M059J (cell line): Measurements from ENCODE around the gene SIM2. TPM values are rescaled to one million over a fixed set of nuclear protein-coding genes. Genes with fewer than 3 reads are reported as not detected.
A peak's percentile ranks its signal among the peaks of the same experiment; 100 is the strongest.

Experiments used
- DNase-seq: peaks from one replicate; pipeline ENCODE4 v3.0.0-alpha.2; 2012; ENCODE audit warnings: low read depth
- total RNA-seq: library from RNA; depleted of rRNA; stranded (reverse); fragments of >200 nt; shearing (Covaris generic); gene quantifications from 2 replicates; pipeline ENCODE4 v1.2.3, GENCODE V29; 2014

SIM2 gene
- total RNA-seq, 1 experiment from 2014 or later = 1.8 TPM

DNA sequence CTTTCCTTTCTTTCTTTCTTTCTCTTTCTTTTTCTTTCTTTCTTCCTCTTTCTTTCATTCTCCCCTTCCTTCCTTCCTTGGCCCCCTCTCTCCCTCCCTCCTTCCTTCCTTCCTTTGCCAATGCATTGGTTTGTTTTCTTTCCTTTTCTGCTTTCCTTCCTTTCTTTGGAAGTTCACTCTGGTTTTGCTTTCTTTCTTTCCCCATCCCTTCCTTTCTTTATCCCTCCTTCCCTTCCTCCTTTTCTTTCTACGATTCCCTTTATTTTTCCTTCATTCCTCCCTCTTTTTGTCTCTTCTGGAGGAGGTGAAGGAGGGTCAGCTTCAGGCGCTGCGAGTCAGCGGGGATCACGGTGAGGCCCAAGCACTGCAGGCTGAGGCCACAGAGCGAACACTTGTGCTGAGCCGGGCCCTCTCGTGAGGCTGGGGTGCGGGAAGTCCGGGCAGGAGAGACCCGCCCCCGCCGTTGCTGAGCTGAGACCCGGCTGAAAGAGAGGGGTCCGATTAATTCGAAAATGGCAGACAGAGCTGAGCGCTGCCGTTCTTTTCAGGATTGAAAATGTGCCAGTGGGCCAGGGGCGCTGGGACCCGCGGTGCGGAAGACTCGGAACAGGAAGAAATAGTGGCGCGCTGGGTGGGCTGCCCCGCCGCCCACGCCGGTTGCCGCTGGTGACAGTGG, 1.5 kb downstream of the SIM2 start:
- no peak for DNase-seq

DNA sequence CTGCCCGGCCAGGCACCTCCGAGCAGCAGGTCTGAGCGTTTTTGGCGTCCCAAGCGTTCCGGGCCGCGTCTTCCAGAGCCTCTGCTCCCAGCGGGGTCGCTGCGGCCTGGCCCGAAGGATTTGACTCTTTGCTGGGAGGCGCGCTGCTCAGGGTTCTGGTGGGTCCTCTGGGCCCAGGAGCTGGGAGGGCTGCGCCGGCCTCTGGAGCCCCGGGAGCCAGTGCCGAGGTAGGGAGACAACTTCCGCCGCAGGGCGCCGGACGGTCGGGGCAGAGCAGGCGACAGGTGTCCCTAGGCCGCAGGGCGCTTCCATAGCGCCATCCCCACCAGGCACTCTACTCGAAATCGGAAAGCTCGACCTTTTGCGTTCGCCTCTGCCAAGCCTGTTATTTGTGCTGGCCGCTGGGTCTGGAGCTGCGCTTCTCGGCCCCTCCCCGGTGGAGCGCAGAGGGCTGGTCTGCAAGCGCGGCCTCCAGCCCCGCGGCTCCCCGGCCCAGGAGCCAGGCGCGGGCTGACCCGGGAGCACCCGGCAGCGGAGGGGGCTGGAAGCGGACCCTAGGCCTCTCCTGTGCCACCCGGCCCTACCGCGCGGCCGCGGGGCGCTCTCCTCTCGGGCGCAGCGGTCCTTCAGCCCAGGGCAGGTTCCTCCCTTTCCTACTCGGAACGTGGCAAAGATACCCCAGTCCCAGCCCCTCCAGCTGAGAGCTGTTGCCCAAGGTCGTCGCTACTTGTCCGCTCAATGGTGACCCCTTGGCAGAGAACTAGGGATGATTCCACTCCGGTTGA, 2.2 kb downstream of the SIM2 start:
- DNase-seq = no peak

DNA sequence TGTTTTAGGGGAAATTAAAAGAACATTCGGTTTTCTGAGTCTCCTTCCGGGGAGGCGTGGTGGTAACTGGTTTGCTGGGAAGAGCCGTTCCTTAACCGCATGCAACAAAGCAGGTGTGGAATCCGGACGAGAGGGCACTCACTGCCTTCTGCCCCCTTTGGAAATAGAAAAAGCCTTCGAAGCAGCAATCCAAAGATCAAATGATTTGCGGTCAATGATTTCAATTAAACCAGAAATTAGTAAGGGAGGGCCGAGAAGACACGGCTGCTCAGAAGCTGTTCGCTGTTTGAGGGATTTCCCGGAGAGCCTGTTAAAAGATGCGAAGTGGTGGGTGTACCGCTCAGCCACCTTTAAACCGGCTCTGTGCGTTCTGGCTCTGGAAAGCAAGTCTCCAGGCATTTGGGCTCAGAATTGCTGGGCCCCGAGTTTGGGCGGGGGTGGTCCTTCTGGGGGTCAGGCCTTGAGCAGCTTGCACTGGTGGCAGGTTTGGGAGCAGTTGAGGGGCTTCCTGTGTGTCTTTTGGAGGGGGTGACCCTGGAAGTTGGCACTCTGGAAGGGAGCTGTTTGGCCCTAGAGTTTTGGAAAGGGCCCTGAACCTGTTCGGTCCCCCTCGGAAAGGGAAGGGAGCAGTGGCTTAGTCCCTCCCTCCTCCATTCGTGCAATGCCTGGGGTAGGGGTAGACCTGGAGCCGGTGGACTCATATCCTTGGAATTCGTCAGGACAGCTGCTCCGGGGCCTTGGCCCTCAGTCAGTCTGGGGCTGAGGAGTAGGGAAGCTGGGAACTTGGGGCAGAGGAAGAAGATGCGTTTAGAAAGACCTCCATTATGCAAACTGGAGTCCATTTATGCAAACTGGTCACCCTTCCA, 3.1 kb downstream of the SIM2 start:
- peak; percentile 68 for DNase-seq

DNA sequence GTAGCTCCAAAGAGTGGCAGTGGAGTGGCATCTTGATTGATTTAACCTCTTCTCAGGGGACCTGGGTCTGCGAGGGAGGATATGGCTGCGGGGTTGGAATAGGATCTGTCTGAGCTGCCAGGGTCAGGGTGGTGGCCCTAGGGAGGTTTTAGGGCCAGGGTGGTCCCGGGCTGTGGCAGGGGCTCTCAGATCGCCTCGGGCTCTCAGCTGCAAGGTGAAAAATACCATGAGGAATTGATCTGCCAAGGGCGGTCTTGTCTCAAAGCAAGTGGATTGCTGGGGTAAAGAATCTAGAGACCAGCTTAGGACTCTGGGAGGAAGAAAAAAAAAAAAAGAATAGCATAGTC, 3.7 kb downstream of the SIM2 start:
- no peak for DNase-seq

DNA sequence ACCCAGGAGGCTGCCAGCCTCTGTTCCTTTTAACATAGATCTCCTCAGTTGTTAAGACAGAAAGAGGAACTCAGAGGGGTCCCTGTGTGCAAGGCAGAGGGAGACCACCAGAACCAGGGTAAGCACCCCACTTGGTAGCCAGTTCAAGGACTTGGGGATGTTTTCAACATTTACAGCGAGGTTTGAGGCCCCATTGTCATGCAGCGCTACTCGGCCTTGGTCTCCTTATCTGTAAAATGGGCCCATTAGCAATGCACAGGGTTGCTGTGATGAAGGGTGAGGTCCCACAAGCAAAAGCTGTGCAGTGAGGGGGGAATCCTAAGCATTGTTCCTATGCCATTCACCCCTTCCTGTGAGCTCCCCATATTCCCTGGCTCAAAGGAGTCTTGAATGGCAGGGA, 4.2 kb downstream of the SIM2 start:
- no peak for DNase-seq

DNA sequence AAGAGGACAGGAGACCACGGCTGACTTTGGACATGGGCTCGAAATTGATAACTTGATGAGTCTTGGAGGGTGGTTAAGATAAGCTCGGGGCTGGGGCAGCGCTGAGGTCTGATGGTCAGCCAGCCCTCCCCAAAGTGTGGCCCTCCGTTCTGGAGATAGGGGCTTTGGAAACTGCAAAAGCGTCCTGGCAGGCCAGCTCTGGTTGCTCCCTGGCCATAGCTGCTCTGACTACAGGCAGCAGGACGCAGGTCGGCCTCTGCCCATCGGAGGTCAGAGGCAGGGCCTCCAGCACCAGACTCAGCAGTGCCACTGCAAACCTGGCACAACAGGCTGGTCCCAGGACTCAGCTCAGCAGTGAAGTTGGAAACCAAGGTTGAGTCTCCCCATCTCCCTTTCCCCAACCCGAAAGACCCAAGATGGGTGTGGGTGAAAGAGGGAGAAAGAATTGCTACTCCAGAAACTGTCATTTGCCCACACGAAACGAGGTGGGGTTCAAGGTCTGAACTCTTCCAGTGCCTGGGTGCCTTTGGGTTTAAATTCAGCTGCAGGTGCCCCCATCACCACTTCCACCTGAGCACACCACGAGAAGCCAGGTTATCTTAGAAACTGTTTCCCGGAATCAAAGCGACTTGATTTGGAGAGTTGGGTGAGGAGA, 4.8 kb downstream of the SIM2 start:
- no peak for DNase-seq

DNA sequence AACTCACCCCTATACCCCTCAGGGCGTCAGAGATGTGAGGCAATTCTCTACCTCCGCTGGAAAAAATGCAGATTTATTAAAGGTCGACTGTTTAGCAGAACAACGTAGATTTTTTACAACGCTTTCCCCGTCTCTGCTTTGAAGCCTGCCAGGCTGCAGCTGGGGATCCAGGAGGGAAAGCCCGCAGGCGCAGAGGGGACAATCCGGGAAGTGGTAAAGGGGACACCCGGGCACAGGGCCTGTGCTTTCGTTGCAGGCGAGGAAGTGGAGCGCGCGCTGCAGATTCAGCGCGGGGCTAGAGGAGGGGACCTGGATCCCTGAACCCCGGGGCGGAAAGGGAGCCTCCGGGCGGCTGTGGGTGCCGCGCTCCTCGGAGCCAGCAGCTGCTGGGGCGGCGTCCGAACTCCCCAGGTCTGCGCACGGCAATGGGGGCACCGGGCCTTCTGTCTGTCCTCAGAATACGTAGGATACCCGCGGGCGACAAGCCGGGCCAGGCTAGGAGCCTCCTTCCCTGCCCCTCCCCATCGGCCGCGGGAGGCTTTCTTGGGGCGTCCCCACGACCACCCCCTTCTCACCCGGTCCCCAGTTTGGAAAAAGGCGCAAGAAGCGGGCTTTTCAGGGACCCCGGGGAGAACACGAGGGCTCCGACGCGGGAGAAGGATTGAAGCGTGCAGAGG, 5.5 kb downstream of the SIM2 start:
- DNase-seq = no peak

DNA sequence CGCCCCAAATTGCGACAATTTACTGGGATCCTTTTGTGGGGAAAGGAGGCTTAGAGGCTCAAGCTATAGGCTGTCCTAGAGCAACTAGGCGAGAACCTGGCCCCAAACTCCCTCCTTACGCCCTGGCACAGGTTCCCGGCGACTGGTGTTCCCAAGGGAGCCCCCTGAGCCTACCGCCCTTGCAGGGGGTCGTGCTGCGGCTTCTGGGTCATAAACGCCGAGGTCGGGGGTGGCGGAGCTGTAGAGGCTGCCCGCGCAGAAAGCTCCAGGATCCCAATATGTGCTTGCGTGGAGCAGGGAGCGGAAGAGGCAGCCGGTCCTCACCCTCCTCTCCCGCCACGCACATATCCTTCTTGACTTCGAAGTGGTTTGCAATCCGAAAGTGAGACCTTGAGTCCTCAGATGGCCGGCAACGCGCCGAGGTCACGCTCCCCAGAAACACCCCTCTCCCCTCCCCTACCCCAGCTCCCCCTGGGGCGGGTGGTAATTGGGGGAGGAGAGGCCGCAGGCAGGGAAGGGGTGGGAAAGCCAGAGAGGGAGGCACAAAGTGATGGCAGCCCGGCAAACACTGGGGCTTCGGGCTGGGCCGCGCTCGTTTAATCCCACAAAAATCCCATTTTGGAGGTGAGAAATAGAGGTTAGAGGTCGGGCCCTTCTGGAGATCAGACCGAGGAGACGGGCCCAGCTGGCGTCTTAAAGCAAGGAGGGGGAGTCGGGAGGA, 6.2 kb downstream of the SIM2 start:
- DNase-seq = no peak

DNA sequence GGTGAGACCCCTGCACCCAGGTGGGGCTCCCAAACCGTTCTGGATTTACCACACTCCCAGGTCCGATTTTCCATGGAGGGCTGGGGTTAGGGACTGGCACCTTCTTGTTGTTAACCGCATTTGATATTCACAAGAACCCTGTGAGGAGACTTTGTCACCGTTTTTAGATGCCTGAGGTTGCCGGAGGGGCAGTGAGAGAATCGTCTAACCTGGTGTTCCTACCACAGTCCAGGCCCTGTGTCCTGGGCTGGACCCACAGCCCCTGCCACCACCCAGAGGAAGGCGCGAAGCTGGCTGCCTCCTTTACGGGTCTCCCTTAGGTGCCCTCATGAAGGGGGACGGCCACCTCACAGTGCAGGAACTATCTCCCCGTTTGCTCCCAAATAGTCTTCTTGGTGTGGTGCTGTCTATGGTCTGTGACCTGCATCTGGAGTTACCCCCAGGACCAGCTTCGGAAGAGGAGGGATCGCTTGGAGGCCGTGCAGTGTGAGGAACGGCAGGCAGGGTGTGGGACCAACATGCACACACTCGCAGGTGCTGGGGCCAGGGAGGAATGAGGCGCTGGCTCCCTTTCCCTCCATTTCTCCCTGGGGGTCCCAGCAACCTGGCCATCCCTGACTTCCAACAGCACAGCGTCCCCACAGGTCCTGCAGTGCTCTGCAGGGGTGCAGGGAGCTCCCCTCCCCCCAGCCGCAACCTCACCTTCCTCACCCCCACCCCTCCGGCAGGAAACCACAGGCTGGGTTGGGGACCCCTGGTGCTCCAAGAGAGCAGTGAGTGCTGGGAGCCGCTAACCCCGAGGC, 7.0 kb downstream of the SIM2 start:
- DNase-seq = no peak

DNA sequence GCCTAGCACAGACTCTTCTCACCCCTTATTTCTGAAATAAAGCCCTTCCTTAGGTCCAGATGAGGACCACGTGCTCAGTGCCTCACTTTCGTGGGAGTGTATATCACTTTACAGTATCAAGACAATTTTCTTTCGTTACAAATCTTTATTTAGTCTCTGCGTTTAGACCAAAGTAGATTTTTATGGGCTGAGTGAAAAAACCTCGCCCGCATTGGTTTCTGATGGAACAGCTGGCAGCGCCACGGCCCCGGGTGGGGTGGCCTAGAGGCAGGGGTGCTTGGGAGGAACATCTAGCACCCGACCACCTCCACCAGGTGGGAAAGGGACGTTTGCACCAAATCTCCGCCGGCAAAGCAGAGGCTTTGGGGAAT, 7.6 kb downstream of the SIM2 start:
- DNase-seq = no peak

DNA sequence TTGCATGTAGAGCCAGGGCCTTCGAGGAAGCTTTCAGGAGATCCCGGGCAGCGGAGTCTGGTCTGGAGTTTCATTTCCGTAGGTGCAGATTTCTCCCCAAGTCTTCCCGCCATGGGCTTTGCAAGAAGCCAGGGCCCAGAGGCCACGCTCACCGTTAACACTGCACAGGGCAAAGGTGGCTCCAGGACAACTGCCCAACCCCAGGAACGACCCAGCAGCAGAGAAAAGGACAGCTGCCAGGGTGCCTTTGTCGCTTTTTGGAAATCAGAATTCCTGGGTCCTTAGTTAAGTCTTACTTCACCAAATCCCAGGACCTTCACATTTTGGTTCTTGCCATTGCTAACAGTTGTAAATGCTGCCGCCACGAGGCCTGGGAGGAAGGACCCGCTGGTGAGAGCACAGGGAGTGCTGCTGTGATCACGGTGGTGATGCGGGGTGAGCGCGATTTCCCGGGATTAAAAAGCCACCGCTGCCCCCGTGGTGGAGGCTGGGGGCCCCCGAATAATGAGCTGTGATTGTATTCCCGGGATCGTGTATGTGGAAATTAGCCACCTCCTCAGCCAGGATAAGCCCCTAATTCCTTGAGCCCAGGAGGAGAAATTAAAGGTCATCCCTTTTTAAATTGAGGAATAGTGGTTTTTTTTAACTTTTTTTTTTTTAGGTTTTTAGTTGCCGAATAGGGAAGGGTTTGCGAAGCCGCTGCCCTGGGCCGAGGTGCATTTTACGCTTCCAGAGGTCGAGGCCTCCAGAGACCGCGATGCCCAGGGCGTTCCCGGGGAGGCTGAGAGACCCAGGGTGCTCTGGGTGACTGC, 8.2 kb downstream of the SIM2 start:
- DNase-seq = no peak

DNA sequence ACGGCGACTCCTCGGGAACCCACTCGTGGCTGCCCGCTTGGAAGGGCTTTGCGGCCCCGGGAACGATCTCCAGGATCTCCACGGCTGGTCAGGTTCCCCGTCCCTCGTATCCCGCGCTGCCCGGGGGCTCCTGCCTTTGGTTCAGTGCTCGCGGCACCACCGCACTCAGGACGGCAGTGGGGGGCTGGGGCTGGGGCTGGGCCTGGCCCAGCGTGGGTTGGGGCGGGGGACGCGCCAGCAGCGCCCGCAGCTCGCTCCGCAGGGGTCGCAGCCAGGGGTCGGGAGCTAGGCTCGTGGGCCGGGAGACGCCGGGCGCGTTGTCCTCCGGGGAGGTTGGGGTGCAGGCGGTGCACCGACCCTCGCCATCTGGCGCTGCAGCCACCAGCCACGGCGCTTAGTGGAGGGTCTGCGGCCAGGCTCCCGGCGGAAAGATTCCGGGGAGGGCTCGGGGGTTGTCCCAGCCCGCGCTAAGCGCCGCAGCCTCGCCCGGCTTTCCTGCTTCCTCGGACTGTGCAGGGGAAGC, 8.9 kb downstream of the SIM2 start:
- DNase-seq = no peak

DNA sequence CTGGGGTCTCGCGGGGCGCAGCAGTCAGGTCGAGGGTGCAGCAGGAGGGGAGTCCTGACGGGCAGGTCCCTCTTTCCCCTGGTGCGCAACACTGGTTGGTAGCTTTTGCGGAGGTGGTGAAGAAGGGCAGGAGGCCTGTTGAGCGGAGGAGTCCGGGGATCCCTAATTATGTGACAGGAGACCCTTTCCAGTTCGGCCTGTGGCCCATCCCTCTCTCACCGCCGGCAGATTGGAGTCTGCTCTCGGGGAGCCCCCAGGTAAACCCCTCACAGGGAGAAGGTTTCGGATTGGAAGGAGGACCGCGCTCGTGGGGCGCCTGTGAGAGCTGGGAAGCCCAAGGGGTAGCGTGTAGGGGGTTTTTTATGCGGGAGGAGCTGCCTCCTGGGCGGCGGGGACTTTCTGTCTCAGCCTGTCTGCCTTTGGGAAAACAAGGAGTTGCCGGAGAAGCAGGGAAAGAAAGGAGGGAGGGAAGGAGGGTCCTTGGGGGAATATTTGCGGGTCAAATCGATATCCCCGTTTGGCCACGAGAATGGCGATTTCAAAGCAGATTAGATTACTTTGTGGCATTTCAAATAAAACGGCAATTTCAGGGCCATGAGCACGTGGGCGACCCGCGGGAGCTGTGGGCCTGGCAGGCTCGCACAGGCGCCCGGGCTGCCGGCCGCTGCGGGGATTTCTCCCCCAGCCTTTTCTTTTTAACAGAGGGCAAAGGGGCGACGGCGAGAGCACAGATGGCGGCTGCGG, 9.5 kb downstream of the SIM2 start:
- no peak for DNase-seq

DNA sequence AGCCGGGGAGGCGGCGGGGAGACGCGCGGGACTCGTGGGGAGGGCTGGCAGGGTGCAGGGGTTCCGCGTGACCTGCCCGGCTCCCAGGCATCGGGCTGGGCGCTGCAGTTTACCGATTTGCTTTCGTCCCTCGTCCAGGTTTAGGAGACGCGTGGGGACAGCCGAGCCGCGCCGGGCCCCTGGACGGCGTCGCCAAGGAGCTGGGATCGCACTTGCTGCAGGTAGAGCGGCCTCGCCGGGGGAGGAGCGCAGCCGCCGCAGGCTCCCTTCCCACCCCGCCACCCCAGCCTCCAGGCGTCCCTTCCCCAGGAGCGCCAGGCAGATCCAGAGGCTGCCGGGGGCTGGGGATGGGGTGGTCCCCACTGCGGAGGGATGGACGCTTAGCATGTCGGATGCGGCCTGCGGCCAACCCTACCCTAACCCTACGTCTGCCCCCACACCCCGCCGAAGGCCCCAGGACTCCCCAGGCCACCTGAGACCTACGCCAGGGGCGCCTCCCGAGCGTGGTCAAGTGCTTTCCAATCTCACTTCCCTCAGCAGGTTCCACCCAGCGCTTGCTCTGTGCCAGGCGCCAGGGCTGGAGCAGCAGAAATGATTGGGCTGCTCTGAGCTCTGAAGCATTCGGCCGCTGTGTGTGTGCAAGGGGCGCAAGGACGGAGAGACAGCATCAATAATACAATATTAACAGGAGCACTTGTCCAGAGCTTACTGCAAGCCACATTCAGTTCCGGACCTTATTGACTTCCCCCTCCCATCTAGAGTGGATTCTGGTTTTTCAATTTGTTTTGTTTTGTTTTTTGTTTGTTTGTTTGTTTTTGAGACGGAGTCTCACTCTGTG, 10.3 kb downstream of the SIM2 start:
- no peak for DNase-seq

DNA sequence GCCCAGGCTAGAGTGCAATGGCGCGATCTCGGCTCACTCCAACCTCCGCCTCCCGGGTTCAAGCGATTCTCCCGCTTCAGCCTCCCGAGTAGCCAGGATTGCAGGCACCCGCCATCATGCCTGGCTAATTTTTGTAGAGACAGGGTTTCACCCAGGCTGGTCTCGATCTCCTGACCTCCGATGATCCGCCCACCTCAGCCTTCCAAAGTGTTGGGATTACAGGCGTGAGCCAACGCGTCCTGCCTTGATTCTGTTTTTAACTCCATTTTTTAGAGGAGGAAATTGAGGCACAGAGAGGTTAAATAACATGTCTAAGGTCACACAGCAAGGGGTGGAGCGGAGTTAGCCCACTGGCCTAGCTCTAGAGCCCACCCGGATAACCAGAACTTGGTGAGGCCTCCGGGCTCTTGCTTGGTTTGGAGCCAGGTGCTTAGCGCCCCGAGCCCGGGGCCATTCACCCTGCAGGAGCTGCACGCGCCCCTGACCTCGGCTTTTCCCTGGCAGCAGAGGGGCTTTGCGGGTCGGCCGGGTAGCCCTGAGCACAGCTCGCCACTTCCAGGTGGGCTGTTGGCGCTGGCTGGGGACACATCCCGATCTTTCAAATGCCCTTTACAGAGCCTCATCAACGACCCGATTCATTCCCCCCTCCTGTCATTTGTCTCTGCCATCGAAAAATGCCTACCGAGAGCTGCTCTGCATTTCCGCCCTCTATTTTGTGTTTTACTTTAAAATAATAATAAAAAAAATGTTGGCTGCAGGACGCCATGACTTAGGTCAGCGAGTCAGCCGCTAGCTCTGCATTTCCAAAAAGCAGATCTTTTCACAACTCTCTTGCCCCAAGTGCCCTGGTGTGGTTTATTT, 11.2 kb downstream of the SIM2 start:
- no peak for DNase-seq

DNA sequence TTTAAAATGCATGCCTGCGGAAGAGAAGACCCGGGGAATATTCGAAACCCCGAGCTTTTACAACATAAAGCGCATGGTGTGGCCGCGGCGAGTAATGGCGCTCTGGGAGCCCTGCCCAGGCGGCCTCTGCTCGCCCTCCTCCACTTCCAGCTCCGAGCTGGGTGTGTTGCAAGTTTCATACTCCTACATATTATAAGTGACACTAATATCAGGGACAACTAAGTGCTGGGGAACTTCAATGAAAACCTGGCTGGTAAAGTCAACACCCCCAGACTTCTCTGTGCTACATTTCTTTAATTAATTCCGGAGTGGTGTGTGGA, 11.8 kb downstream of the SIM2 start:
- DNase-seq = no peak

DNA sequence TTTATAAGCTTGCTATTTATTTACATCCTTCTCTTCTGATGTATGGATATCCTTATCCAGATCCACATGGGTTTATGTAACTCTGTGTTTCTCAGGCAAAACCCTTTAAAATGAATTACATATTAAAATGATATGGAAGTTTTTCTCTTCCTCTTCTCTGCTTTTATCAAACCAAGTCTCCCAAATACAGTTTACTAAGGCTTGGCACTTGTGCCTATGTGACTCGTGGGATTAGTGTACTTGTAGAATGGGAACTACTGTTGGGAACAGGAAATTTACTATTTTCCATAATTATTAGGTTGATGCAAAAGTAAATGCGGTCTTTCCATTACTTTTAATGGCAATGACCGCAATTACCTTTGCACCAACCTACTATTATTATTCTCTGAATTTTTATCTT, 14.8 kb downstream of the SIM2 start:
- no peak for DNase-seq
